UCSD-AML1 (cell line): Measurements from ENCODE around the gene LRRTM4.

Source experiments
- DNase-seq: peaks from one replicate; lab custom pipeline; 2025; ENCODE audit not compliant: unreplicated experiment; lab: John Stamatoyannopoulos, UW

LRRTM4 gene

GRCh38 chr2:77479395-77479794 is 42.8 kb downstream of the LRRTM4 start:
- no peak for DNase-seq

GRCh38 chr2:77470096-77470495 is 52.1 kb downstream of the LRRTM4 start:
- no peak for DNase-seq

- DNase-seq = no peak
Observed at GRCh38 chr2:77469106-77469505, 53.1 kb downstream of the LRRTM4 start.

GRCh38 chr2:77459840-77460239 is 62.3 kb downstream of the LRRTM4 start:
- no peak for DNase-seq

GRCh38 chr2:77458216-77458615 is 64.0 kb downstream of the LRRTM4 start:
- DNase-seq = no peak

GRCh38 chr2:77457665-77458064 is 64.5 kb downstream of the LRRTM4 start:
- no peak for DNase-seq

- no peak for DNase-seq
Observed at GRCh38 chr2:77443076-77443475, 79.1 kb downstream of the LRRTM4 start.

GRCh38 chr2:77434880-77435279 is 87.3 kb downstream of the LRRTM4 start:
- DNase-seq = no peak

GRCh38 chr2:77428946-77429345 is 93.2 kb downstream of the LRRTM4 start:
- no peak for DNase-seq

GRCh38 chr2:77421971-77422370 is 100.2 kb downstream of the LRRTM4 start:
- DNase-seq = no peak

GRCh38 chr2:77418537-77418936 is 103.6 kb downstream of the LRRTM4 start:
- DNase-seq = no peak

- no peak for DNase-seq
Observed at GRCh38 chr2:77404189-77404588, 118.0 kb downstream of the LRRTM4 start.

- no peak for DNase-seq
Observed at GRCh38 chr2:77398970-77399600, 123.1 kb downstream of the LRRTM4 start.

- DNase-seq = no peak
Observed at GRCh38 chr2:77397763-77398162, 124.4 kb downstream of the LRRTM4 start.

GRCh38 chr2:77395011-77395410 is 127.2 kb downstream of the LRRTM4 start:
- no peak for DNase-seq

- DNase-seq = no peak
Observed at GRCh38 chr2:77391119-77391518, 131.1 kb downstream of the LRRTM4 start.

- no peak for DNase-seq
Observed at GRCh38 chr2:77387324-77387723, 134.9 kb downstream of the LRRTM4 start.

GRCh38 chr2:77372636-77373035 is 149.5 kb downstream of the LRRTM4 start:
- DNase-seq = no peak

GRCh38 chr2:77370511-77370910 is 151.7 kb downstream of the LRRTM4 start:
- DNase-seq = no peak

GRCh38 chr2:77363277-77363676 is 158.9 kb downstream of the LRRTM4 start:
- DNase-seq = no peak

- no peak for DNase-seq
Observed at GRCh38 chr2:77348821-77349220, 173.4 kb downstream of the LRRTM4 start.

- no peak for DNase-seq
Observed at GRCh38 chr2:77336013-77336412, 186.2 kb downstream of the LRRTM4 start.

GRCh38 chr2:77328134-77328931 is 193.8 kb downstream of the LRRTM4 start:
- DNase-seq = no peak
